ENCODE results near the gene WDR59.
"Not testable (repeated sequence)": the region's sequence is repeated elsewhere in the genome, so short reads cannot be mapped to it uniquely, and the experiment has no call there.

The WDR59 gene

GRCh38 chr16:75022567-75022966 is 37.6 kb upstream of the WDR59 start:
- no peaks in the 10 kb centered on the region for H3K27me3 ChIP-seq (ENCODE audit: insufficient read depth, low read length)

GRCh38 chr16:75021410-75021809 is 36.5 kb upstream of the WDR59 start:
- Histone ChIP-seq H3K9ac (ENCODE audit: low read depth, low read length) (no peak overlapping the region), H3K9me3 (ENCODE audit: insufficient read depth, low read depth, low read length) (peaks cover 13% of the 10 kb centered on the region), H3K4me3 (ENCODE audit: low read length) (no peak overlapping the region), H3K27me3 (ENCODE audit: insufficient read depth, low read length) (no peaks in the 10 kb centered on the region), H3K4me1 (ENCODE audit: insufficient read depth, low read length) (peaks cover 4% of the 10 kb centered on the region; the same call in 1 of the 2 replicates), H3K27ac (ENCODE audit: low read length) (no peak overlapping the region), H3K36me3 (ENCODE audit: insufficient read depth, low read depth, low read length) (no peaks in the 10 kb centered on the region)

More at GRCh38 chr16:75022567-75022966, 37.6 kb upstream of the WDR59 start:
- Histone ChIP-seq H3K4me1 (ENCODE audit: insufficient read depth, low read length) (peaks cover 4% of the 10 kb centered on the region; the same call in 1 of the 2 replicates), H3K9ac (ENCODE audit: low read depth, low read length) (no peak overlapping the region), H3K4me3 (ENCODE audit: low read length) (no peak overlapping the region), H3K9me3 (ENCODE audit: insufficient read depth, low read depth, low read length) (peaks cover 13% of the 10 kb centered on the region), H3K27ac (ENCODE audit: low read length) (no peak overlapping the region), H3K36me3 (ENCODE audit: insufficient read depth, low read depth, low read length) (no peaks in the 10 kb centered on the region)

- Histone ChIP-seq H3K4me3 (ENCODE audit: low read length) (no peak overlapping the region), H3K36me3 (ENCODE audit: insufficient read depth, low read depth, low read length) (no peaks in the 10 kb centered on the region), H3K9ac (ENCODE audit: low read depth, low read length) (no peak overlapping the region), H3K27me3 (ENCODE audit: insufficient read depth, low read length) (no peaks in the 10 kb centered on the region), H3K9me3 (ENCODE audit: insufficient read depth, low read depth, low read length) (peaks cover 13% of the 10 kb centered on the region), H3K4me1 (ENCODE audit: insufficient read depth, low read length) (peaks cover 4% of the 10 kb centered on the region; the same call in 1 of the 2 replicates), H3K27ac (ENCODE audit: low read length) (no peak overlapping the region)
Observed at GRCh38 chr16:75019586-75019985, 34.7 kb upstream of the WDR59 start.

- no peaks in the 10 kb centered on the region for H3K27me3 ChIP-seq (ENCODE audit: insufficient read depth, low read length)
- H3K9ac ChIP-seq (ENCODE audit: low read depth, low read length), result no peak overlapping the region
- H3K36me3 ChIP-seq (ENCODE audit: insufficient read depth, low read depth, low read length), result no peaks in the 10 kb centered on the region
- no peak overlapping the region for H3K27ac ChIP-seq (ENCODE audit: low read length)
- H3K9me3 ChIP-seq (ENCODE audit: insufficient read depth, low read depth, low read length), result peaks cover 13% of the 10 kb centered on the region
- peaks cover 4% of the 10 kb centered on the region; the same call in 1 of the 2 replicates for H3K4me1 ChIP-seq (ENCODE audit: insufficient read depth, low read length)
- no peak overlapping the region for H3K4me3 ChIP-seq (ENCODE audit: low read length)
Observed at GRCh38 chr16:75019007-75019406, 34.1 kb upstream of the WDR59 start.

- Histone ChIP-seq H3K4me3 (ENCODE audit: low read length) (no peak overlapping the region), H3K36me3 (ENCODE audit: insufficient read depth, low read depth, low read length) (no peaks in the 10 kb centered on the region), H3K27ac (ENCODE audit: low read length) (no peak overlapping the region), H3K4me1 (ENCODE audit: insufficient read depth, low read length) (peaks cover 4% of the 10 kb centered on the region; the same call in 1 of the 2 replicates), H3K27me3 (ENCODE audit: insufficient read depth, low read length) (no peaks in the 10 kb centered on the region), H3K9me3 (ENCODE audit: insufficient read depth, low read depth, low read length) (peaks cover 13% of the 10 kb centered on the region), H3K9ac (ENCODE audit: low read depth, low read length) (no peak overlapping the region)
Observed at GRCh38 chr16:75017670-75018525, 33.0 kb upstream of the WDR59 start.

DNA sequence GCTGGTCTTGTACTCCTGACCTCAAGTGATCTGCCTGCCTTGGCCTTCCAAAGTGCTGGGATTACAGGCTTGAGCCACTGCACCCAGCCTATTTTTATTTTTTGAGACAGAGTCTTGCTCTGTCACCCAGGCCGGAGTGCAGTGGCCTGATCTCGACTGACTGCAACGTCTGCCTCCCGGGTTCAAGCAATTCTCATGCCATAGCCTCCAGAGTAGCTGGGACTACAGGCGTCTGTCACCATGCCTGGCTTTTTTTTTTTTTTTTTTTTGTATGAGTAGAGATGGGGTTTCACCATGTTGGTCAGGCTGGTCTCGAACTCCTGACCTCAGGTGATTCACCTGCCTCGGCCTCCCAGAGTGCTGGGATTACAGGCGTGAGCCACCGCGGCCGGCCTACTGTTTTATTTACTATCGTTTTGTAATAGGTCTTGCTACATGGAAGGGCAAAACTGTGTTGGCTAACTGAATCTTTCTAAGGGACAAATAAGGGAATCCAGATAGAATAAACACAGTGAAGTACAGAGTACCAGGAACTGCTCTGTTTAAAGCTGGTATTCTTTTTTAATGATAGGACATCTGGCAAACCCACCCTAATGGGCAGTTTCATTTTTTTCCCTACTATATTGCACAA is 31.6 kb upstream of the WDR59 start:
- H3K9me3 ChIP-seq (ENCODE audit: insufficient read depth, low read depth, low read length), result peaks cover 10% of the 10 kb centered on the region
- H3K4me1 ChIP-seq (ENCODE audit: insufficient read depth, low read length), result peaks cover 12% of the 10 kb centered on the region; the same call in 1 of the 2 replicates
- not testable (repeated sequence) for H3K27me3 ChIP-seq (ENCODE audit: insufficient read depth, low read length); H3K4me3 ChIP-seq (ENCODE audit: low read length); H3K9ac ChIP-seq (ENCODE audit: low read depth, low read length); H3K36me3 ChIP-seq (ENCODE audit: insufficient read depth, low read depth, low read length); H3K27ac ChIP-seq (ENCODE audit: low read length)

DNA sequence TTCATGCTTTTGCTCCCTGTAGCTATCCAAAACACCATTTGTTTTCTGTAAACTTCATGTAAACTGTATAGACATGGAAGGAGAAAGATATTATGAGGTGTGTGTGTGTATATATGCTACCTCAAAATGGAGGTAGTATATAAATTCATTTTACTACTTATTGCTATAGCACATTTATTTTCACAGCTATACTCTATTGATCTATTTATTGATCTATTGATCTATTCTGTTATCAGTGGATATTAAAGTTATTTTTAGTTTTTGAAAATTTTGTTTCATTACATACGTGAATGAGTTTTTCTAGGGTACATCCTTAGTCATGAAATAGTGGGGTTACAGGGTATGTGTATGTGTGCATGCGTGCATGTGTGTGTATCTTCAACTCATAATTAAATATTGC is 29.4 kb upstream of the WDR59 start:
- H3K4me3 ChIP-seq (ENCODE audit: low read length), result no peak overlapping the region
- H3K27me3 ChIP-seq (ENCODE audit: insufficient read depth, low read length), result no peaks in the 10 kb centered on the region
- H3K9me3 ChIP-seq (ENCODE audit: insufficient read depth, low read depth, low read length), result no peaks in the 10 kb centered on the region
- H3K9ac ChIP-seq (ENCODE audit: low read depth, low read length), result no peak overlapping the region
- H3K27ac ChIP-seq (ENCODE audit: low read length), result no peak overlapping the region
- no peaks in the 10 kb centered on the region for H3K36me3 ChIP-seq (ENCODE audit: insufficient read depth, low read depth, low read length)
- peaks cover 12% of the 10 kb centered on the region; the same call in 1 of the 2 replicates for H3K4me1 ChIP-seq (ENCODE audit: insufficient read depth, low read length)

DNA sequence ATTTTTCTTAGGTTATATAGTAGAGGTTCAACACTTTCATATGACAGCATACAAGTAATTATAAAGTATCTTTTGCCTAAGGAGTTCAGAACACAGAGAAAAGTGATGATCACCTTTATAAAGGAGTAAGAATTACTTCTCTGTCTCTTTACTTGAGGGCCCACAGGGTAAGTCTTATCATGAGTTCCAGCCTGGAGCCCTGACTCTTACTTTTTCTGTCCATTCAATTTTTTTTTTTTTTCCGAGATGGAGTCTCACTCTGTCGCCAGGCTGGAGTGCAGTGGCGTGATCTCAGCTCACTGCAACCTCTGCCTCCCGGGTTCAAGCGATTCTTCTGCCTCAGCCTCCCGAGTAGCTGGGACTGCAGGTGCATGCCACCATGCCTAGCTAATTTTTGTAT is 28.2 kb upstream of the WDR59 start:
- H3K9ac ChIP-seq (ENCODE audit: low read depth, low read length), result not testable (repeated sequence)

DNA sequence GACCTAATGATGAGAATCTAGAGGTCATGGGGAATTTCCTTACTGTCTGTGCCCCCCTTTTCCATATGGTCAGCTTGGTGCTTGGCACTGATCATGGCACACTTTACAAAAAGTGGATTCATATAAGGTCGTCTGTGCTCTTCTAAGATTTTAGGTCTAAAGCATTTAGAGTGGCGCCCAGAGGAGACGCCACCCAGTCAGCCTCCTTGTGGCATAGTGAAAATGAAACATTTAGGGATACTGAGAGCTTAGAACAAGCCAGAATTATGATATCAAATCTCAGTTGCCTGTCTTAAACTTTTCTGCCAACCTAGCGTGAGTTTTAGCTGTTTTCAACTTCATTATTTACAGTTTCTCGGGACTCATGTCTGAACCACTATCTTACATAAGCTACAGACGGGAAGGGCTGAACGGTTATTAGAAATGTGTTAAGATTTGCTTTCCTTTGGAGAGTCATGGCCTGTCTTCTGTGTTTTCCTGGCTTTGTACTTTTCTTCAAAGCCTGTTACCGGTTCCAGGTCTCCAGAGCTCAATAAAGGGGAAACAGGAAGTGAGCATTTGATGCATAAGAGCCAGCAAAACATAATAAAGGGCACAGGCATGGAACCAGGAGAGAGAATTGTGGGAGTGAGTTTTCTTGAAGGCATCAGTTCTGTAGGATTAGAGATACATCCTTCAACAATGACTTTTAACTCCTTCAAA is 27.6 kb upstream of the WDR59 start:
- no peaks in the 10 kb centered on the region; the same call in 1 of the 2 replicates for H3K36me3 ChIP-seq (ENCODE audit: insufficient read depth, low read depth, low read length)
- H3K4me1 ChIP-seq (ENCODE audit: insufficient read depth, low read length), result peaks cover 8% of the 10 kb centered on the region; the same call in 1 of the 2 replicates
- H3K9ac ChIP-seq (ENCODE audit: low read depth, low read length), result no peak overlapping the region
- H3K9me3 ChIP-seq (ENCODE audit: insufficient read depth, low read depth, low read length), result no peaks in the 10 kb centered on the region
- H3K27me3 ChIP-seq (ENCODE audit: insufficient read depth, low read length), result no peaks in the 10 kb centered on the region
- H3K27ac ChIP-seq (ENCODE audit: low read length), result no peak overlapping the region
- no peak overlapping the region for H3K4me3 ChIP-seq (ENCODE audit: low read length)

More for the DNA sequence above, 28.2 kb upstream of the WDR59 start:
- H3K27me3 ChIP-seq (ENCODE audit: insufficient read depth, low read length); H3K36me3 ChIP-seq (ENCODE audit: insufficient read depth, low read depth, low read length); H3K4me3 ChIP-seq (ENCODE audit: low read length); H3K27ac ChIP-seq (ENCODE audit: low read length); H3K9me3 ChIP-seq (ENCODE audit: insufficient read depth, low read depth, low read length): not testable (repeated sequence)
- H3K4me1 ChIP-seq (ENCODE audit: insufficient read depth, low read length), result peaks cover 12% of the 10 kb centered on the region; the same call in 1 of the 2 replicates

DNA sequence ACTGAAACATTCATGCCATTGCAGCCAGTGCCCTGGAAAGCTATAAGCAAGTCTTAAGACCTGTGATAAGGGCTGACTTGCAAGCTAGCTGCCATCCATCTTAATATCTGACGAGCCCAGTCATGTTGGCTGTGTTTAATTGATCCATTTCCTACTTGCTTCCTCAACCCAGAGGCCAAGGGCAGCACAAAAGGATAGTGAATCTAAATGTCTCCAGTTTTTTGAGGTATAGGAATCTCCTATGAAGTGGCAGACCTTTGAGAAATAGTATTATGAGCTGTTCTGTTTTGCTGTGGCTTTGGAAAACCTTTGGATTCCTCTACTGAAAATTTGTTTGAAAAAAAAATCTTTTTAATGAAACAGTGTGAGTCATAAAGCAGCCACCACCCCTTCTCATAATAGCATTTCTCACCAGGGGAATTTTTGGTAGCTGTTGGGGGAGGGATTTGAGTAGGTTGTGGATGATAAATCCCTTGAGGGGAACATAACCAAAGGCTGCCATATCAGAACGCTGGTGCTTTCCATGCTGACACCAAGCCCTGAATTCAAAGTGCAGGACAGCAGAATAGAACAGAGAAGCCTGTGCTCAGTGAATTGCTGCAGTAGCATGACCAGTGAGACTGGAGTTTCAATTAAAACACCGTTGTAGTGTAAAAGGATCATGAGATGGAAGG is 26.8 kb upstream of the WDR59 start:
- no peaks in the 10 kb centered on the region for H3K9me3 ChIP-seq (ENCODE audit: insufficient read depth, low read depth, low read length)
- H3K27ac ChIP-seq (ENCODE audit: low read length), result no peak overlapping the region
- H3K36me3 ChIP-seq (ENCODE audit: insufficient read depth, low read depth, low read length), result no peaks in the 10 kb centered on the region; the same call in 1 of the 2 replicates
- no peaks in the 10 kb centered on the region for H3K27me3 ChIP-seq (ENCODE audit: insufficient read depth, low read length)
- no peak overlapping the region for H3K9ac ChIP-seq (ENCODE audit: low read depth, low read length)
- H3K4me1 ChIP-seq (ENCODE audit: insufficient read depth, low read length), result peaks cover 8% of the 10 kb centered on the region; the same call in 1 of the 2 replicates
- H3K4me3 ChIP-seq (ENCODE audit: low read length), result no peak overlapping the region

DNA sequence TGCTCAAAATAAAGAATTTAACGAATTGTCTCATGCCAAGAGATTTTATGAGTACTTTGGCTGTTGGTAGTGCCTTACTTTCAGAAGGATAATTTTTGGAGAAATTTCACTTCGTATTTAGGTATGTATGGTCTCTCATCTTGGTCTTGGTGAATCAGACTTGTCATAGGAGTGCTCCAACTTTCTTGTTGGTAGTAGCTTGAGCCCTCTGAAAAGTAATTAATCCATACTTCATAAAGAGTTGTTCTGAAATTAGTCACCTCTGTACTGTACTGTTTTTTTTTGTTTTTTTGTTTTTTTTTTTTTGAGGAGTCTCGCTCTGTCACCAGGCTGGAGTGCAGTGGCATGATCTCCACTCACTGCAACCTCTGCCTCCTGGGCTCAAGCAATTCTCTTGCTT is 25.5 kb upstream of the WDR59 start:
- Histone ChIP-seq H3K9ac (ENCODE audit: low read depth, low read length) (no peak overlapping the region), H3K27ac (ENCODE audit: low read length) (no peak overlapping the region), H3K4me3 (ENCODE audit: low read length) (no peak overlapping the region), H3K27me3 (ENCODE audit: insufficient read depth, low read length) (no peaks in the 10 kb centered on the region), H3K9me3 (ENCODE audit: insufficient read depth, low read depth, low read length) (no peaks in the 10 kb centered on the region), H3K36me3 (ENCODE audit: insufficient read depth, low read depth, low read length) (no peaks in the 10 kb centered on the region; the same call in 1 of the 2 replicates), H3K4me1 (ENCODE audit: insufficient read depth, low read length) (peaks cover 8% of the 10 kb centered on the region; the same call in 1 of the 2 replicates)
